Gastrocnemius medialis (tissue), 4 donors: ENCODE data around the gene ANO3. TPM values are rescaled to one million over a fixed set of nuclear protein-coding genes. Genes with fewer than 3 reads are reported as not detected.

Experiments
- ATAC-seq, 2 donors: fragments of 150-250 bp; one replicate each; pipeline ENCODE4 v1.9.1; 2016
- DNase-seq, 2 donors: peaks; one replicate each; pipeline ENCODE4 v3.0.0-alpha.2; 2019
- H3K27ac ChIP-seq, 4 donors: fragments of 200-600 bp; sonication (generic); 1 replicate in 1 of 4; 2 replicates in 3 of 4; pipeline ENCODE4 v1.5.1; 2016 to 2018; ENCODE audit warnings: mild to moderate bottlenecking in 2 of 4, moderate library complexity in 1 of 4
- H3K27me3 ChIP-seq, 3 donors: fragments of 200-600 bp; sonication (generic) in 2 of 3; 1 replicate in 1 of 3; 2 replicates in 2 of 3; pipeline versions ENCODE4 v1.5.1 to v1.6.0; 2016 to 2019; ENCODE audit warnings: mild to moderate bottlenecking in 1 of 3, moderate library complexity in 1 of 3
- H3K36me3 ChIP-seq, 2 donors: fragments of 200-600 bp; sonication (generic) in 1 of 2; one replicate each; pipeline ENCODE4 v1.5.1; 2017 to 2018
- H3K4me1 ChIP-seq, 2 donors: fragments of 200-600 bp; sonication (generic) in 1 of 2; one replicate each; pipeline ENCODE4 v1.5.1; 2016 to 2017; ENCODE audit warnings: mild to moderate bottlenecking in 2 of 2
- H3K4me3 ChIP-seq, 4 donors: fragments of 200-600 bp; sonication (generic) in 3 of 4; 1 replicate in 1 of 4; 2 replicates in 3 of 4; pipeline ENCODE4 v1.5.1; 2016 to 2019; ENCODE audit warnings: mild to moderate bottlenecking in 2 of 4
- H3K9me3 ChIP-seq, 3 donors: fragments of 200-600 bp; sonication (generic) in 2 of 3; 1 replicate in 1 of 3; 2 replicates in 2 of 3; pipeline ENCODE4 v1.5.1; 2016 to 2019
- POLR2A ChIP-seq, 2 donors: fragments of 450-650 bp; IDR thresholded peaks; one replicate each; pipeline ENCODE4 v1.6.1; 2017; ENCODE audit warnings: antibody characterized with exemption in 2 of 2, mild to moderate bottlenecking in 2 of 2, moderate library complexity in 2 of 2
- in situ Hi-C, 4 donors: fragments of 200-750 bp; cut with MboI; loops; one replicate each; pipeline versions ENCODE4 v1.15.0 to v1.8.0; 2017; ENCODE audit warnings: low sequenced_read_pairs in 4 of 4
- intact Hi-C: fragments of 100-400 bp; cut with DNase I; formaldehyde crosslinking; loops from one replicate; pipeline ENCODE4 v1.15.1; 2023; ENCODE audit warnings: low total_unique reads
- total RNA-seq, 4 donors: library from RNA; depleted of rRNA; stranded (reverse); fragments of >200 nt; gene quantifications; one replicate each; pipeline versions ENCODE4 v1.1.0 to v1.2.3, GENCODE V29; 2016
- TF ChIP-seq, protein P1 (sequence below), 5 experiments: fragments of 450-650 bp in 3 of 5; fragments of 200-600 bp in 2 of 5; sonication (generic) in 2 of 5; IDR thresholded peaks in 4 of 5; conservative IDR thresholded peaks in 1 of 5; 1 replicate in 4 of 5; 2 replicates in 1 of 5; pipeline ENCODE4 v1.5.1; 2016 to 2019; ENCODE audit warnings: antibody characterized with exemption in 5 of 5, mild to moderate bottlenecking in 3 of 5, moderate library complexity in 3 of 5

The ANO3 gene
- total RNA-seq, 4 donors from 2014 or later, result 0.05 TPM; not detected in 3

DNA sequence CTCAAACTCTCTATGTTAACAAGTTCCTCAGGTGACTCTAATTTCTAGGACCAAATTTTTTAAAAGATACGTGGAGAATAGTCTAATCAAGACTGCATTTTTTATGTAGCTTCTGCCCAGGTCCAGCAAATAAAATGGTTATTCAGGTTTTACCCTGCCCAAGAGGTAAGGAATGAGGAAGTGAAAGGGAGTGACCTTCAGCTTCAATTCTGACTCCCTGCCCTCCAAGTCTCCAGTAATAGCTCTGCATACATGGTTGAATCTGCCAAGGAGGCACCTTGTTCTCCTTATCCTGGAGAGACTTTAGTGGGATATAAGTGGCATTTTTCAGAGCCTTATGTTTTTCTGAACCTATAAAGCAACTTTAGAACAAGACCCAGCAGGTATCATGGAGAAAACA lies 224.7 kb downstream of the ANO3 start:
- ATAC-seq, result no peak
- H3K4me1 ChIP-seq, result no peaks in the 10 kb centered on the region
- in situ Hi-C loops, result no loop called here

DNA sequence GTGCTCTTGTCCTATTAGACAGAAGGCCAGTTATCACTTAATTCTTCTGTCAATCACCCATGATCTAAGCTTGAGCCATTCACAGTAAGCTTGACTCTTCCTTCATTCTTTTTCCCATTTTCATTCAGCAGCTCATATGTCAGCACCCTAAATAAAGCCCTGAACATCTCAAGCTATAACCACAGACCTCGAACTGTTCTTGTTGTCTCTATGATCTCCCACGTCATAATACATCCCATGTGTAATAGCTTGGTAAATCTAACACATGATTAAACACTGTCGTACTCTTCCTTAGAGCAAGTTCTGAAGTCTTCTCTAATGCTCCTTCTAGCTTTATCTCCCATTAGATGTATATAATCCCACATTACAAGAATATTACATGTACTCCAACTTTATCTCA lies 225.7 kb downstream of the ANO3 start:
- in situ Hi-C loops, result no loop called here
- no peaks in the 10 kb centered on the region for H3K9me3 ChIP-seq
- no peaks in the 10 kb centered on the region for H3K27me3 ChIP-seq
- H3K4me1 ChIP-seq, result no peaks in the 10 kb centered on the region
- no peak for TF ChIP-seq POLR2A (IDR thresholded peaks at IDR 0.05)
- TF ChIP-seq, protein P1, sequence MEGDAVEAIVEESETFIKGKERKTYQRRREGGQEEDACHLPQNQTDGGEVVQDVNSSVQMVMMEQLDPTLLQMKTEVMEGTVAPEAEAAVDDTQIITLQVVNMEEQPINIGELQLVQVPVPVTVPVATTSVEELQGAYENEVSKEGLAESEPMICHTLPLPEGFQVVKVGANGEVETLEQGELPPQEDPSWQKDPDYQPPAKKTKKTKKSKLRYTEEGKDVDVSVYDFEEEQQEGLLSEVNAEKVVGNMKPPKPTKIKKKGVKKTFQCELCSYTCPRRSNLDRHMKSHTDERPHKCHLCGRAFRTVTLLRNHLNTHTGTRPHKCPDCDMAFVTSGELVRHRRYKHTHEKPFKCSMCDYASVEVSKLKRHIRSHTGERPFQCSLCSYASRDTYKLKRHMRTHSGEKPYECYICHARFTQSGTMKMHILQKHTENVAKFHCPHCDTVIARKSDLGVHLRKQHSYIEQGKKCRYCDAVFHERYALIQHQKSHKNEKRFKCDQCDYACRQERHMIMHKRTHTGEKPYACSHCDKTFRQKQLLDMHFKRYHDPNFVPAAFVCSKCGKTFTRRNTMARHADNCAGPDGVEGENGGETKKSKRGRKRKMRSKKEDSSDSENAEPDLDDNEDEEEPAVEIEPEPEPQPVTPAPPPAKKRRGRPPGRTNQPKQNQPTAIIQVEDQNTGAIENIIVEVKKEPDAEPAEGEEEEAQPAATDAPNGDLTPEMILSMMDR (IDR thresholded peaks at IDR 0.05 in 4 of 5, conservative IDR thresholded peaks at IDR 0.05 in 1 of 5), result no peak
- H3K4me3 ChIP-seq, result no peak overlapping the region
- H3K27ac ChIP-seq, result no peak overlapping the region
- no peak for ATAC-seq
- intact Hi-C loops, result no loop called here
- no peaks in the 10 kb centered on the region for H3K36me3 ChIP-seq
- no peak for DNase-seq

More for the DNA sequence above, 224.7 kb downstream of the ANO3 start:
- H3K9me3 ChIP-seq, result no peaks in the 10 kb centered on the region
- no peak overlapping the region for H3K27ac ChIP-seq
- TF ChIP-seq, protein P1 (IDR thresholded peaks at IDR 0.05 in 4 of 5, conservative IDR thresholded peaks at IDR 0.05 in 1 of 5), result no peak
- TF ChIP-seq POLR2A (IDR thresholded peaks at IDR 0.05), result no peak
- no peak for DNase-seq
- H3K36me3 ChIP-seq, result no peaks in the 10 kb centered on the region
- H3K4me3 ChIP-seq, result no peak overlapping the region
- intact Hi-C loops, result no loop called here
- H3K27me3 ChIP-seq, result no peaks in the 10 kb centered on the region

DNA sequence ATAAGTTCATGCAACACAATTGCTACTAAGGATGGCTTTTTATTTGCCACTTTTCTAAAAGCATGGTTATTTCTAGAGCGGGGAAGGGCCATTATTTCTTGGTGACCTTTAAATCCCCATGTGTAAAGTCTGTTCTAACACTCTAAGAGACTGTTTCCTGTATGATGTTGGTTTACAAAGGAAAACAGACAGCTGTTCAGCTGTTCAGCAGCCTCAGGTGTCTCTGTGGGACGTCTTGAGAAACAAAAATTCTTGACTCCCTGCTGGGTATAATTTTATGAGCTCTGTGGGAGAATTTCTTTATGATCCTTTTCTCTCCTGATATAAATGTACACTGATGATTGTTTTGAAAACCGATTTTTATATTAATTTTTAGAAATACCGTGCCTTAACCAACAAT lies 226.3 kb downstream of the ANO3 start:
- Histone ChIP-seq H3K9me3 (no peaks in the 10 kb centered on the region), H3K27me3 (no peaks in the 10 kb centered on the region), H3K4me3 (no peak overlapping the region), H3K4me1 (no peaks in the 10 kb centered on the region), H3K36me3 (no peaks in the 10 kb centered on the region), H3K27ac (no peak overlapping the region)
- ATAC-seq (no peak), DNase-seq (no peak)
- no peak for TF ChIP-seq POLR2A (IDR thresholded peaks at IDR 0.05)
- TF ChIP-seq, protein P1 (IDR thresholded peaks at IDR 0.05 in 4 of 5, conservative IDR thresholded peaks at IDR 0.05 in 1 of 5), result no peak
- intact Hi-C loops (no loop called here), in situ Hi-C loops (no loop called here)

DNA sequence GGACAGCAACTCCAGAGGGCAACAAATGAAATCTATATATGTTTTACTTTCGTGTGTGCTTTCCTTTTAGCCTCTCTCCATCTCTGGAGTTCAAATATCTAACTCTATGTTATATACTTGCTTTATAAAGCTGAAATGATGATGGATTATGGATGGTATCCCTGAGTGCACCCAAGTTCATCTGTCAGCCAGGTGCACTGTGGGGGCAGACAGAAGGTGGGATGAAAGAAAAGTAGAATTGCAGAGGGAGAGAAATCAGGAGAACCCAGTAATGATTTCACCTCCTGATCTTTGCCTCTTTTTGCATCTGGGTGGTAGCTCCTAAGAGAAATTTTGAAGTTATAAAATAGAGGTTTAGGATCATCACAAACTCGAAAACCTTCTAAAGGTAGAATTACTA lies 237.7 kb downstream of the ANO3 start:
- intact Hi-C loops (no loop called here), in situ Hi-C loops (no loop called here)
- Histone ChIP-seq H3K27me3 (no peaks in the 10 kb centered on the region), H3K36me3 (no peaks in the 10 kb centered on the region), H3K4me3 (no peak overlapping the region), H3K27ac (no peak overlapping the region), H3K9me3 (no peaks in the 10 kb centered on the region), H3K4me1 (no peaks in the 10 kb centered on the region)
- TF ChIP-seq, protein P1 (IDR thresholded peaks at IDR 0.05 in 4 of 5, conservative IDR thresholded peaks at IDR 0.05 in 1 of 5), result no peak
- no peak for TF ChIP-seq POLR2A (IDR thresholded peaks at IDR 0.05)
- DNase-seq (no peak), ATAC-seq (no peak)
